Astrocyte of the hippocampus (primary cell): ENCODE data around the gene DCP1A.
"Not testable (repeated sequence)": the region's sequence is repeated elsewhere in the genome, so short reads cannot be mapped to it uniquely, and the experiment has no call there.

Experiments used
- DNase-seq: peaks from one replicate; pipeline ENCODE4 v3.0.0; 2011; ENCODE audit warnings: low read depth, low spot score

Gene DCP1A

DNA sequence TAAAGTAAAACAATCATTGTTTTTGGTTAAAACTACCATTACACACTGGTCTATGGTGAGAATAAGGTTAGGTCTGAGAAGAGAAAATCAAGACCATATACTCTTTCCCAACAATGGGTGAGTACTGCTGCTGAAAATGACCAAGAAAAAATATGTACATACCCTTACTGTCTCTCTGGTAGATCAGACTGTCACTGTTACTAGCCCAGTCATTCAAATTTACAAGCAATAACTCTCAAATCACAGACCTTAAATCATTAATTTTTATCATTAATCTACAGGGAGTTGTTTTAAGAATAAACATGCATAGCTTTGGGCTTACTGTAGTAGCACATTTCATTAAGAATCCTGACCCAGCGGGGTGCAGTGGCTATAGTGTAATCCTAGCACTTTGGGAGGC is 17.4 kb downstream of the DCP1A start:
- no peak for DNase-seq

DNA sequence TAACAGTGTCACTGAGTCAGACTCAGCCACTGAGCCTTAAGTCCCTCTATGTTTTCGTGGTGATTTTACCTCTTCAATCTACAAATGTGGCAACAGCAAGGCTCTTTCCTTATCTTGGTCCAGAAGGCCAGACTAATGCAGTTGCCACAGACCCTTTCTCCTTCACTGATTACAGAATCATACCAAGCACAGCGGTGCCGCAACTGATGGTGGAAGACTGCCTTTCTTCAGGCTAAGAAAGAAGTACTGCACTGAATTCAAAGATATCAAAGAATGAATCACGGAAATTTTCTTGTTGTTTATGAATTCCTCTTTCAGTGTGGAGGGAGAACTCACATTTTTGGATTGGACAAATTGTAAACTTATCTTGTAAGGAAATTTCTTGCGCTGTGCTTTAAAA is 18.6 kb downstream of the DCP1A start:
- peak; percentile 21 for DNase-seq

DNA sequence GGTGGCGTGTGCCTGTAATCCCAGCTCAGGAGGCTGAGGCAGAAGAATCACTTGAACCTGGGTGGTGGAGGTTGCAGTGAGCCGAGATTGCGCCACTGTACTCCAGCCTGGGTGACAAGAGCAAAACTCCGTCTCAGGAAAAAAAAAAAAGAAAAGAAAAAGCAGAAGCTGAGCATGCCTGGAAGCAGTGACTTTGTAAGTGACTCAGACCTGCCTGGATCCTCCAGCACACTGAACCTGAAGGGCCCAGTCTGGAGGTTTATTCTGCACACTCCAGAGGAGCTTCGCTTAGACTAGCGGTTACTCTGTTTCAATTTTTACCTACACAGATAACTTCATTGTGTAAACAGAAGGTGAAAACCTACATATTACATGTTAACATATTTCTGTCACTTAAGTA is 19.4 kb downstream of the DCP1A start:
- peak; percentile 21 for DNase-seq

DNA sequence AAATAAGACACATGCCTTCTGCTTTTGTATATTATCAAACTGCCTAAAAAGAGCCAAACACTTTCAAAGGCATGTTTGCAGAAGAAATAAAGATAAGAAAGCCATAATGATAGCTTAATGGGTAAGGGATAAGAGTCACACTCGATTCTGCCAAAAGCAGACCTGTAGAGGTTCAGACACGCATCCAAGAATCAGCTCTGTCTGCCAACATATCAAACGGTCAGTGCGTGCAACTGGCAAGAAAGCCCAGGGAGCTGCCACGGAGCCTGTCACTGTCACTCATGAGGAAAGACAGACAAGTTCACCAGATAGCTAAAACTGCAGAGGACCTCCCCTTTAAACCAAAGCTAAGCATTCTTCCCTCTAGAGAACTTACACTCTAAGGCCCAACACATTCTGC is 23.2 kb downstream of the DCP1A start:
- no peak for DNase-seq

DNA sequence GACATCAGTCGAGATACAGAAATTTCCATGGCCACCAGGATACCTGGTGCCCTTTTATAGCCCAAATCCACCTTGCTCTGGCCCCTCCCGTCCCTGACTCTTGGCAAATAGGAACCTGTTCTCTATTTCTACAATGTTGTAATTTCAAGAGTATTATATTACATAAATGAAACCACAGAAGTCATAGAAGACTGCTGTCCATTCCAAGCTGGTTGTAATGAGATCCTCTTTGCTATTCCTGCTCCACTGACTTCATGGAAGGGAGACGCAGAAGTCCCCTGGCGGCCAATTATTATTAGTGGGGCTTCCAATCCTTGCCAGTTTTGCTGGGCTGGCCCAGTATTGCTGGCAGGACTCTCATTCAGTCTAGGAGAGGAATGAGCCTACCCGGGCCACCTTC is 26.6 kb downstream of the DCP1A start:
- no peak for DNase-seq

DNA sequence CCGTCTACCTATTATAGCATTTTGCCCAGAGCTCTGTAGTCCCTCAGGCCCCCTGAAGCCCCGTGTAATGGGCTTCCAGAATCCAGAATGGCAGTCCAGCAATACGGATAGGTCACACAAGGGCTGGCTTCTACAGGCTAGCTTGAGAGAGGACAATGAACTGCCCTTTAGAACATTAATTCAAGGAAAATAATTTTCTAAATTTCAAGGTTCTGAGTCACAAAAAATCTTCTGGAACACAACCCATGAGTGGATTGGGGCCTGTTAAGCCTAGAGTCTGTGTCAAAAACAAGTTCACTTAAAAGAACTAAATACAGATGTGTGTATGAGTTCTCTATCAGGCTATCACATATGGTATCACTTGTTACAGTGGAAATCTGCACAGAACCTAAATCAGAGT is 28.8 kb downstream of the DCP1A start:
- DNase-seq, result peak; percentile 63

DNA sequence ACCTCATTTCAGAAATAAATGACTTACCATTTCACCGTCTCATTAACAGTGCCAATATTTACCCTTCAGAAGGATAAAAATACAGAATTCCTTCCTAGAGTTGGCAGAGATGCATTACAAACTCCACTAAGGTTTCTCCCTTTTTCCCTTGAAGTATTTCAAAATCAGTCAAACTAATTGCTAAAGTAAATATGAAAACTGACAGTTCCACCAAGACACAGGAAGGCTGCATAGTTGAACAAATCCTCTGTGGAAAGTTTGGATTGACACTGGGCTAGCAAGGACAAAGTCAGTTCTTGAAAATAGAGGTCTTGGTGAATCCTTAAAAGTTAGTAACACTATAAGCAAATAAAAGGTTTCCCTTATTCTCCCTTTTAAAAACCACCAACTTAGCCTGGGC is 34.5 kb downstream of the DCP1A start:
- no peak for DNase-seq

DNA sequence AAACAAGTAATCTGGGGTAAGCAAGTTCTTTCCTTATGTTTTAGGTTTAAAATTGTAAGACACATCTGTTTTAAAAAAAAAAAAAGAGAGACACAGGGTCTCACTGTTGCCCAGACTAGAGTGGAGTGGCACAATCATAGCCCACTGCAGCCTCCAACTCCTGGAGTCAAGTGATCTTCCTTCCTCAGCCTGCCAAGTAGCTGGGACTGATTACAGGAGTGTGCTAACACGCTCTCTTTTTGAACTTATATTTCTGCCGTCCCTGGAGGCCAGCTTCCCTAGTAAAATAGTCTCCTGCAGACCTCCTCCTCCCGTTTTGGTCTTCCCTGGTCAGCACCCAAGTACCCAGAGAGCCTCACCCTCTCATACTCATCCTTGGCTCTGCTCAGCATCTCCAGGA is 35.5 kb downstream of the DCP1A start:
- no peak for DNase-seq

DNA sequence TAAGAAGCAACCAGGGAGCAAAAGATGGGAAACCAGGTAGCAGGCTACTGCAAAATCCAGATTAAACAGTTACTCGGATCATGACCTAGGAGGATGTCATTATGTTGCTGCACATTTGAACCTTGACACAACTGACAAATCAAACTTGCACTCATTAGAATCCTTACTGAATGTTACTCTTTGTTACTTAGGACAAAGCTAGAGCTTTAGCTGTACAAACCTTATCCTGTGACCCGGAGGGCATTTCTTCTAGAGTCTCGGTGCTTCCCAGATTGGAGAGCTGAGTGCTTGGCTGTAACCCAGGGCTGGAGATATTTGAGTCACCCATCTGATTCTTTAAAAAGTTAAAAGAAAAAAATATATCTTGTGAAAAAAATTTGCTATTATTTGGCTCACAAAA is 43.4 kb downstream of the DCP1A start:
- DNase-seq, result peak; percentile 20

DNA sequence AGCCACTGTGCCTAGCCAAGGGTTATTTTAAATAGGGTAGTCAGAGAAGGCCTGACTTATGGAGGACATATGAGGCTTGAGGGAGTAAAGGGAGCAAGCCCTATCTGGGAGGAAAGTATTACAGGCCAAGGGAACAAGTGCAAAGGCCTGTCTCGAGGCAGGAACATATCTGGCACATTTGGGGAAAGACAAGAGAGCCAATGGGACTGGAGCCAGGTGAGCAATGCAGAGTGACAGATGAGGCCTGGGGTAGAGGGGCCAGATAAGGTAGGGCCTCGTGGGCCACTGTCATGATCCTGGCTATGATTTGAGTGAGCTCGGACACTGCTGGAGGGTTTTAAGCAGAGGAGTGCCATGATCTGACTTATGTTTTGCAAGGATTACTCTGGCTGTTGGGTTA is 43.8 kb downstream of the DCP1A start:
- DNase-seq, result no peak

DNA sequence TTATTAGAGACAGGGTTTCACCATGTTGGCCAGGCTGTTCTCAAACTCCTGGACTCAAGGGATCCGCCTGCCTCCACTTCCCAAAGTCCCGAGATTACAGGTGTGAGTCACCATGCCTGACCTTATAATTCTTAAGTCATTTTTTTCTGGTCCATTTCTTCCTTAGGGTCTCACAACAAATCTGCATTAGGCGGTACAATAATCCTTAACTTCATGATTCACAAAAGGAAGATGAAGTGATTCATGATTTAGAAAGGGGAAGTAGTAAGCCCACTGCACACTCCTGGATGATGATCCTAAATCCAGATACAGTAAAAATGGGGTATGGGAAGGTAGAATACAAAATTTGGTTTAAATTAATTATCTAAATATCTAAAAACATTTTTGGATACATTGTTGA is 46.5 kb downstream of the DCP1A start:
- no peak for DNase-seq

DNA sequence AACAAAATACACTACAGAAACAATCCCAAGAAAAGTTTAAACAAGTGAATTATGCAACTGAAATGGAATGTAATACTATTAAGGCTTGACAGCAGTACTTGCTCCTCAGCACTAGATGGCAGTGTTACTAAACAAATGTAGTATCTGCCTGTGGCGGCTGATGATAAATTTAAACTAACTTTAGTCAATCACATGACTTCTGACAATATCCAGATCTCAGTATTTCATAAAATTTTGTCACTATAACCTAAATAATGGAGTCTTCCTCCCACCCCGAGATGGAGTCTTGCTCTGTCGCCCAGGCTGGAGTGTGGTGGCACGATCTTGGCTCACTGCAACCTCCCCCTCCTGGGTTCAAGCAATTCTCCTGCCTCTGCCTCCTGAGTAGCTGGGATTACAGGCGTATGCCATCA is 47.7 kb downstream of the DCP1A start:
- peak; percentile 63 for DNase-seq

DNA sequence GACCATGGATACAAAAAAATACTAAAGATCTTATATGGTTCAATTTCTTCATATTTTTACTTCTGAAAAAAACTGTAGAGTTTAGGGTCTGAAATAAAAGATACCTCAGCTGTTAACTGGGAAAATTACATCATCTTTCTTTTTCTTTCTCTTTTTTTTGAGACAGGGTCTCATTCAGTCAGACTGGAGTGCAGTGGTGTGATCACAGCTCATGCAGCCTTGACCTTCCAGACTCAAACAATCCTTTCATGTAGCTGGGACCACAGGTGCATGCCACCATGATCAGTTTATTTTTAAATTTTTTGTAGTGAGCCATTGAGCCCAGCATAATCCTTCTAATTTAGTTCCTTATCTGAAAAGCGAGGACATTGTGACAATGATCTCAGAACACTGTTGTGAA is 51.9 kb downstream of the DCP1A start:
- no peak for DNase-seq

DNA sequence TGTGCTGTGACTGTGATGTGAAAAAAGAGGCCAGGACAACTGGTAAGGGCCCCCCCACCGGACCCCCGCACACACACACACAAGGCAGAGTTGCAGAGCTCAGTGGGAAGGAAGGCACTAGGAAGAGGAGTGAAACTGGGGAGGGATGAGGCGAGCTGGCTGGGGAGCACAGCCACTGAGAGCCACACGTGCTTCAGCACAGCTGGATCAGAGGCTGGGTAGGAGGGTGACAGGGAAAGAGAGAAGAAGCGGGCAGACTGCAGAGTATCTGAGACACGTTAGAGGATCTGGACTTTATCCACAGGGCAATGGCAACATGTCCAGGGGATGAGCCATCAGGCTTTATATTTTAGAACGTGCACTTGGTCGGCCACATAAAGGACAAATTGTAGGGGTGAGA is 53.5 kb downstream of the DCP1A start:
- no peak for DNase-seq

DNA sequence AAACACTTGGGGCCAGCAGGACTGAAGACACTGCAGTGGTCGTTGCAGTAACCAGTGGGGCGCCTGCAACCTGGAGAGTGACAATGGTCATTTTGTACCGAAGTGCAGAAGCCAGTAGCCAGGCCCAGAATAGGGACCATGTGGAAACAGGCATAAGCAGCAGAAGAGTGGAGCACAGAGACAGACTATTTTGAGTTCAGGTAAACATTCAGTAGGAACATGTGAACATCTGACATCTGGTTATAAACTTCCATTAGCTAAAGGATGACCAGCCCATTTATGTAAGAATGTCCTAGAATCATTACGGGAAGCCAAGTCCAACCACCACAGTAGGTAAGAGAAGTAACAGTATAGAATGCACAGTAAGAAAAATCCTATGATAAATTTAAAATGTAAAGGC is 59.1 kb downstream of the DCP1A start:
- DNase-seq, result no peak

DNA sequence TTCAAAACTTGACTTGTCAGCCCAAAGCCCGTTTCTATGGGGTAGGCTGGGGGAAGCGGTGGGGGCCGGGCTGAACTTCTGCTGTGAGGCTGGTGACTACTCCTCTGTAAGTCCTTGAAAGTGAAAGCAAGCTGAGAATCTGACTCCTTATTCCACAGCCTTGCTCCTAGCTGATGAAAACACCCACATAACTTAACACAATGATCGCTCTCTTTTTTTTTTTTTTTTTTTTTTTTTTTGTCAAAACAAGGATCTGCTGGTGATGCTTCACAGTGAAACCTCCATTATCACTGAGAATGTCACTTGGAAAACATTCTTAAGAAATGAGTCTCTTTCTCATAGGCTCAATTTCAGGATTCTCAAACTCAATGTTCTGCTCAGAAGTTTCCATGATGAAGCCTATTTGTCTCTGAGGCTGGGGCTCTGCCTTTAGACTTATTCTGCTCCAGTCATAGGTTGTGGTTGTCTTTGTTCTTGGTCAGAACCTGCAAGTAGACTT is 60.2 kb downstream of the DCP1A start:
- DNase-seq, result peak; percentile 72

DNA sequence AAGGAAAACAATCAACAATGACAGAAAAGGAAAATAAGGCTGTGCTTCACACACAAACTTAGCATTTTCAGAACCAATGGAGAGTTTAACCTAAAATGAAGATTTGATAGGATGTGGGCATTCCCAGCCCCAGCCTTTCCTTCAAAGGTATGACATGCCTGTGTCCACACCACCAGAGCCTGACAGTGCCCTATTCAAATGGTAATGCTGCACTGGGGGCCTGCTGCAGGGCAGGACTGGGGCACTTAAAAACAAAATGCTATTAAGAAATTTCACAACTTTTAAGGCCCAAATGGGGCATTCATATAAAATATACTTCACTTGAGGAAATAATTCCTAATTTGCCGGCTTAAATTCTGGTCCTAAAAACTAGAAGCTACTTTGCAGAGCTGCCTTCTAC is 60.6 kb downstream of the DCP1A start:
- DNase-seq, result peak; percentile 16

DNA sequence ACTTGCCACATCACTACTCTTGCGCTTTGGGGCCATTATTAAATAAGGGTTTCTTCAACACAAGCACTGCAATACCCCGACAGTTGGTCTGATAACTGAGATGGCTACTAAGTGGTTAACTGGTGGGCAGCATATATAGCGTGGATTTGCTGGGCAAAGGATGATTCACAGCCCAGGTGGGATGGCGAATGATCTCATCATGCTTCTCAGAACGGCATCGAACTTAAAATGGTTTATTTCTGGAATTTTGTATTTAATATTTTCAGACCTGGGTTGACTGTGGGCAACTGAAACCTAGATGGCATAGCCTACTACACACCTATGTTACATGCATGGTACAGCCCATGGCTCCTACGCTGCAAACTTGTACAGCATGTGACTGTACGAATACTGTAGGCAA is 64.8 kb downstream of the DCP1A start:
- no peak for DNase-seq

DNA sequence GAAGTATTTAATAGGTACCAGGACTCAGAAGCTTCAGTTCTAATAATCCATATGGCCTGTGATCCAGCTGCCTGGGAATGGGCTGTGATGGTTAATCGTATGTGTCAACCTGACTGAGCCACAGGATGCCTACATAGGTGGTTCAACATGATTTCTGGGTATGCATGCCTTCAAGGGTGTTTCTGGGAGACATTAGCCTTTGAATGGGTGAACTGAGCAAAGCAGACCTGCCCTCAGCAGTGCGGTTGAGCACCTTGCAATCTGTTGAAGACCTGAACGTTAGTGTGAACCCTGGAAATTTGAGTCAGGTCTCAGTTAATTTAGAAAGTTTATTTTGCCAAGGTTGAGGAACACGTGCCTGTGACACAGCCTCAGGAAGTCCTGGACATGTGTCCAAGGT is 68.7 kb downstream of the DCP1A start:
- DNase-seq, result no peak

DNA sequence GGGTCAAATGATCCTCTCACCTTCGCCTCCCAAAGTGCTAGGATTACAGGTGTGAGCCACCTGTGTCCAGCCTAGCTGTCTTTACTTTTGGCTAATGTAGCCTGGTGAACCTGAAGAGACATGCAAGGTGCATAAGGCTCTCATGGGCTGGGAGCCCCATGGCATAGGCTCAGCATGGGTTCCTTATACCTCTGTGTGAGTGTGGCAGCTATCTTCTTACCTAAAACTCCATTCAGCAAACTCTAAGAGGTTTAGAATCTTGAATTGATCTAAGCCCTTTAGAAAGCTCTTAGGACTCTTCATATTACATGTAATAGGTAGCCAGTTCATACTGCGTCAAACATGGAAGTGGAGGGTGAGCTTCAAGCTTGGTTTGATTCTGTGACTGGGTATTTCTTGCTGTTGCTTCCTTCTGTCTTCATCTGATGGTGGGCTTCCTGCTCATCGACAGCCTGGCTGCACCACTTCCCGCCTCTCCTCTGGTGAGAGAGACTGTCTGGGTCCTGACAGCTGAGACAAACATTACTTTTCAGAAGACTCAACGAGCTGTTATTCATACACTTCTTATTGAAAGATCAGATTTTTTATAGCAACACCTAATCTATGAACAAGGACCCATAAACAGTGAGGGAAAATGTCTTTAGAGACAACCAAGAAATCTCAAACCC is 72.3 kb downstream of the DCP1A start:
- no peak for DNase-seq

DNA sequence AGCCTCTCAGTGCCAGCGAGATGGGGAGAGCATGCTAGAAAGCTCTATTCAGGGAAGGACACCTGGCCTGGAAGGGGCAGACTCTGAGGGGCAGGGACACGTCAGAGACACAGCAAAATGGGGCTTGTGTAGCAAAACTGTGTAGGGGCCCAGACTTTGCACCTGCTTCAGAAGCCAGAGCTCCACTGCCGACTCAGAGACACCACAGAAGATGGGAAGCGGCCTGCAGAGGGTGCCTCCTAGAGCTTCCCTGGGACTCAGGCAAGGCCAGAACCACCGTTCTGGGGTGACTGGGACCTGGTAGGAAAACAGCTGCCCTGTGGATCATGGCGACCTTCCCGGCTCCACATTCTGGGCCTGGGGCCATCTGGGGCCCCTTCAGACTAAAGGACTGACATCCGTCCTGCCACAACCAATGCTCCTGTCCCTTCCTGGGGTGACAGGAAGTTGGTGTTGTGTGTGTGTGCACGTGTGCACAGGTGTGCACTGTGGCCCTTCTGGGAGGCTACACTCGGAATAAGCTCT is 74.1 kb downstream of the DCP1A start:
- no peak for DNase-seq

DNA sequence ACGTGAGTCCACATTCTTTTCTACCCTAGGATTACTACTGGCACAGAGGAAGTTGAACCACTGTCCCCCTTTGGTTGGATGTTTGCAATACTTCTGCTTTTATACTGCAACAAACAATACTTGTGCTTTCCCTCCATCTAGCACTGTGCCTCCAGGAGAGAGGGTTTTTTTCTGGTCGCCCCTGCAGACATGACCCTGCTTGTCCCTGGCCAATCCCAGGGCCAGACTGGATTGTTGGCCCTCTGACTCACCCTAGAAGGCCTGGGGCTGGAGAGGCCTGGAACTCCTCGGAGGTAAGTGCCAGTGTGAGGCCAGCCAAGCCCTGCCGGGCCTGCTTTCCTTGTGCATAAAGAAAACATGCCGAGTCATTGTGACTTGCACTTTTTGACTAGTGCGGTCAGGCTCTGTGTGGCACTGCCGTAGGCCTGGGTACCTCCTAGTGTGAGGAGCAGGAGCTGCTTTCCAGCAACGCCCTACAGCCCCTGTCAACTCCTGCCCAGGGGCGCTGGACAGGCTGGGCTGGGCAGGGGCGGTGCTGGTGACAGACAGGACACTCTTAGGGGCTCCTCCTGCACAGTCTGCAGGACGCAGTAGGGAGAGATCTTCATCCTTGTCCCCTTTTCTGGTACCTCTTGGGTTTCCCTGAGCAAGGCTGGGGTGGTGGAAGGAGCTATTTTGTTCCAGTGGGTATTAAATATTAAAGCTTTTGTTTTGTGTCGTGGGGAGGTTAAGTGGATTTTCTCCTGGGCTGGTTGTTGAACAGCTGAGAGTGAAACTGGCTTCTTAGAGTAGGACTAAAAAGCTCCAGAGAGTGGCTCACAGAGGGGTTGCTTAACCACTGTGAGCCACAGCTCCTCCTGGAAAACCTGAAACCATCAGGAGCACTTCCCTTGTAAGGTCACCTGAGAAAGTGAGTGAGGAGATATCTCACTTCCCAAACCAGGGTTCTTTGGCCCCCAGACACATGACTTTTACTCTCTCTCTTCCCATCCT is 77.2 kb downstream of the DCP1A start:
- peak; percentile 99 for DNase-seq

DNA sequence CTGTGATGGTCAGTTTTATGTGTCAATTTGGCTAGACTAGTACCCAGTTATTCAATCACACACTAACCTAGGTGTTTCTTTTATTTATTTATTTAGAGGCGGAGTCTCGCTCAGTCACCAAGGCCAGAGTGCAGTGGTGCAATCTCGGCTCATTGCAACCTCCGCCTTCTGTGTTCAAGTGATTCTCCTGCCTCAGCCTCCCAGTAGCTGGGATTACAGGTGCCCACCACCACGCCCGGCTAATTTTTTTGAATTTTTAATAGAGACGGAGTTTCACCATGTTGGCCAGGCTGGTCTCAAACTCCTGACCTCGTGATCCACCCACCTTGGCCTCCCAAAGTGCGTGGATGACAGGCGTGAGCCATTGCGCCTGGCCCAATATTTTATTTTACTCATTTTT is 78.2 kb downstream of the DCP1A start:
- not testable (repeated sequence) for DNase-seq
